Duodenal mucosa (tissue), 2 donors: ENCODE results near the gene HSD17B12.

ENCODE experiments used
- H3K27ac ChIP-seq: one replicate; pipeline ENCODE4 v1.7.0; 2013; ENCODE audit warnings: low read depth, low read length
- H3K27me3 ChIP-seq, 2 donors: one replicate each; pipeline ENCODE4 v1.7.0; 2013; ENCODE audit warnings: low read length in 2 of 2, control low read depth in 1 of 2; ENCODE audit not compliant: insufficient read depth in 2 of 2, control insufficient read depth in 1 of 2
- H3K36me3 ChIP-seq, 2 donors: one replicate each; pipeline ENCODE4 v1.7.0; 2013; ENCODE audit warnings: low read length in 2 of 2, control low read depth in 1 of 2; ENCODE audit not compliant: insufficient read depth in 2 of 2, control insufficient read depth in 1 of 2
- H3K4me1 ChIP-seq, 2 donors: one replicate each; pipeline ENCODE4 v1.7.0; 2013; ENCODE audit warnings: low read length in 2 of 2, control low read depth in 1 of 2; ENCODE audit not compliant: insufficient read depth in 2 of 2, control insufficient read depth in 1 of 2
- H3K4me3 ChIP-seq, 2 donors: one replicate each; pipeline ENCODE4 v1.7.0; 2013; ENCODE audit warnings: low read length in 2 of 2, low read depth in 1 of 2
- H3K9ac ChIP-seq, 2 donors: one replicate each; pipeline ENCODE4 v1.7.0; 2013; ENCODE audit warnings: low read length in 2 of 2, low read depth in 1 of 2
- H3K9me3 ChIP-seq, 2 donors: one replicate each; pipeline ENCODE4 v1.7.0; 2013; ENCODE audit warnings: low read length in 2 of 2, control low read depth in 1 of 2; ENCODE audit not compliant: control insufficient read depth in 1 of 2

HSD17B12 gene

GRCh38 chr11:43837879-43838278 lies 157.3 kb downstream of the HSD17B12 start:
- H3K27ac ChIP-seq = no peak overlapping the region
- H3K36me3 ChIP-seq = peaks cover 14 to 27% of the 10 kb centered on the region in 2 donors
- H3K9ac ChIP-seq = no peak overlapping the region
- H3K9me3 ChIP-seq = no peaks in the 10 kb centered on the region
- H3K4me3 ChIP-seq = no peak overlapping the region
- H3K4me1 ChIP-seq = no peaks in the 10 kb centered on the region
- H3K27me3 ChIP-seq = no peaks in the 10 kb centered on the region

- Histone ChIP-seq H3K27ac (no peak overlapping the region), H3K4me1 (no peaks in the 10 kb centered on the region), H3K27me3 (no peaks in the 10 kb centered on the region), H3K36me3 (peaks cover 14 to 31% of the 10 kb centered on the region in 2 donors), H3K4me3 (no peak overlapping the region), H3K9me3 (no peaks in the 10 kb centered on the region), H3K9ac (no peak overlapping the region)
Measured at GRCh38 chr11:43842021-43842420, 161.5 kb downstream of the HSD17B12 start.

- Histone ChIP-seq H3K4me1 (no peaks in the 10 kb centered on the region), H3K4me3 (no peak overlapping the region), H3K27me3 (no peaks in the 10 kb centered on the region), H3K9ac (no peak overlapping the region), H3K9me3 (no peaks in the 10 kb centered on the region), H3K27ac (no peak overlapping the region), H3K36me3 (peaks cover 11 to 17% of the 10 kb centered on the region in 2 donors)
Measured at GRCh38 chr11:43845816-43846215, 165.3 kb downstream of the HSD17B12 start.

GRCh38 chr11:43852057-43852636 lies 171.6 kb downstream of the HSD17B12 start:
- peaks cover 0 to 20% of the 10 kb centered on the region in 2 donors for H3K36me3 ChIP-seq
- H3K27me3 ChIP-seq = no peaks in the 10 kb centered on the region
- H3K9ac ChIP-seq = no peak overlapping the region
- H3K4me1 ChIP-seq = no peaks in the 10 kb centered on the region
- no peak overlapping the region for H3K27ac ChIP-seq
- H3K4me3 ChIP-seq = no peak overlapping the region
- H3K9me3 ChIP-seq = no peaks in the 10 kb centered on the region

- H3K9me3 ChIP-seq = no peaks in the 10 kb centered on the region
- H3K4me1 ChIP-seq = no peaks in the 10 kb centered on the region
- H3K9ac ChIP-seq = no peak overlapping the region
- H3K4me3 ChIP-seq = no peak overlapping the region
- no peak overlapping the region for H3K27ac ChIP-seq
- peaks cover 0 to 22% of the 10 kb centered on the region in 2 donors for H3K36me3 ChIP-seq
- no peaks in the 10 kb centered on the region for H3K27me3 ChIP-seq
Measured at GRCh38 chr11:43853781-43854180, 173.2 kb downstream of the HSD17B12 start.

- Histone ChIP-seq H3K9ac (no peak overlapping the region), H3K27ac (no peak overlapping the region)
Measured at GRCh38 chr11:43856993-43857392, 176.5 kb downstream of the HSD17B12 start.

GRCh38 chr11:43861141-43861540 lies 180.6 kb downstream of the HSD17B12 start:
- Histone ChIP-seq H3K27ac (no peak overlapping the region), H3K9me3 (no peaks in the 10 kb centered on the region), H3K27me3 (no peaks in the 10 kb centered on the region), H3K4me1 (no peaks in the 10 kb centered on the region), H3K4me3 (no peak overlapping the region), H3K9ac (no peak overlapping the region), H3K36me3 (peaks cover 0 to 3% of the 10 kb centered on the region in 2 donors)

More at GRCh38 chr11:43856993-43857392, 176.5 kb downstream of the HSD17B12 start:
- H3K4me3 ChIP-seq = no peak overlapping the region
- H3K27me3 ChIP-seq = no peaks in the 10 kb centered on the region
- H3K9me3 ChIP-seq = no peaks in the 10 kb centered on the region
- H3K4me1 ChIP-seq = no peaks in the 10 kb centered on the region
- H3K36me3 ChIP-seq = peaks cover 0 to 22% of the 10 kb centered on the region in 2 donors

- no peak overlapping the region for H3K27ac ChIP-seq
- H3K27me3 ChIP-seq = peaks cover 0 to 4% of the 10 kb centered on the region in 2 donors
- H3K9ac ChIP-seq = no peak overlapping the region
- no peak overlapping the region for H3K4me3 ChIP-seq
- H3K4me1 ChIP-seq = peaks cover 0 to 7% of the 10 kb centered on the region in 2 donors
- no peaks in the 10 kb centered on the region for H3K9me3 ChIP-seq
- H3K36me3 ChIP-seq = no peaks in the 10 kb centered on the region
Measured at GRCh38 chr11:43866520-43866919, 186.0 kb downstream of the HSD17B12 start.

GRCh38 chr11:43866969-43867368 lies 186.4 kb downstream of the HSD17B12 start:
- Histone ChIP-seq H3K36me3 (no peaks in the 10 kb centered on the region), H3K27me3 (peaks cover 0 to 4% of the 10 kb centered on the region in 2 donors), H3K9ac (no peak overlapping the region), H3K4me3 (no peak overlapping the region), H3K27ac (no peak overlapping the region), H3K4me1 (peaks cover 0 to 7% of the 10 kb centered on the region in 2 donors), H3K9me3 (no peaks in the 10 kb centered on the region)

- Histone ChIP-seq H3K36me3 (no peaks in the 10 kb centered on the region), H3K9ac (no peak overlapping the region), H3K4me1 (peaks cover 0 to 7% of the 10 kb centered on the region in 2 donors), H3K27me3 (peaks cover 0 to 10% of the 10 kb centered on the region in 2 donors), H3K27ac (no peak overlapping the region), H3K9me3 (no peaks in the 10 kb centered on the region), H3K4me3 (peak overlapping the region in 1 of 2 donors; percentile 1)
Measured at GRCh38 chr11:43868852-43869567, 188.5 kb downstream of the HSD17B12 start.
